HFF-Myc (cell line): ENCODE measurements around the gene ZNF385B.

Experiments
- DNase-seq: peaks from one replicate; pipeline ENCODE4 v3.0.0-alpha.2; 2011; ENCODE audit warnings: low read depth; ENCODE audit errors: extremely low read depth
- H3K4me3 ChIP-seq: replicated peaks from 2 replicates; pipeline ENCODE4 v1.5.1; 2011; ENCODE audit warnings: low read depth, mild to moderate bottlenecking, control low read depth, low read length
- CTCF ChIP-seq: IDR thresholded peaks from 2 replicates; pipeline ENCODE4 v1.5.1; 2012; ENCODE audit warnings: mild to moderate bottlenecking, low read depth, low read length, control low read depth; ENCODE audit errors: missing control alignments

The ZNF385B gene

GRCh38 chr2:179559108-179559806, 302.2 kb downstream of the ZNF385B start:
- H3K4me3 ChIP-seq: no peak overlapping the region
- TF ChIP-seq CTCF: no peak
- DNase-seq: no peak

GRCh38 chr2:179558010-179558934, 303.1 kb downstream of the ZNF385B start:
- DNase-seq: no peak
- no peak for TF ChIP-seq CTCF

GRCh38 chr2:179556425-179556824, 305.0 kb downstream of the ZNF385B start:
- no peak for TF ChIP-seq CTCF
- DNase-seq: no peak
- H3K4me3 ChIP-seq: no peak overlapping the region

More at GRCh38 chr2:179558010-179558934, 303.1 kb downstream of the ZNF385B start:
- H3K4me3 ChIP-seq: no peak overlapping the region

GRCh38 chr2:179555691-179556283, 305.6 kb downstream of the ZNF385B start:
- no peak for TF ChIP-seq CTCF
- H3K4me3 ChIP-seq: no peak overlapping the region
- no peak for DNase-seq

GRCh38 chr2:179554639-179555386, 306.6 kb downstream of the ZNF385B start:
- no peak for DNase-seq
- TF ChIP-seq CTCF: no peak
- H3K4me3 ChIP-seq: no peak overlapping the region

- H3K4me3 ChIP-seq: no peak overlapping the region
- TF ChIP-seq CTCF: no peak
- no peak for DNase-seq
Measured at GRCh38 chr2:179553382-179553781, 308.0 kb downstream of the ZNF385B start.
